CD4-positive, alpha-beta T cell treated with Interferon gamma for 1 hour (primary cell): Measurements from ENCODE around the gene SH3TC2.

Source experiments
- DNase-seq: peaks from one replicate; pipeline ENCODE4 v3.0.0-alpha.2; 2020

Gene SH3TC2

DNA sequence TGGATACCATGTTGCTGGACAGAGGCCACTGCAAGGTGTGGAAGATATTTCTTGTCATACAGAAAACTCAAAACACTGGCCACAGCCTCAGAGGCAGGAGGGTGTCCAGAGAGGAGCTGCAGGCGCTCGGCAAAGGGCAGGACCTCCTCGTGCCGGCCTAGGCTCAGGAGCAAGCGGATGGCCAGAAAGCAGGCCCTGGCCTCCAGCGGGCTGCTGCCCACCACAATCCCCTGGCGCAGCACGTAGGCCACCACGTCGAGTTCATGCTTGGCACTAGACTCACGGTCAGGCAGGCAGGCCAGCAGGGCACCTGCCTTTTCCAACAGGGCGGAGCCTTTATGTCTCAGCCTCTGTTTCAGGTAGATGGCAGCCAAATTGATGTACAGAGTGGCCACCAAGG, 35.2 kb downstream of the SH3TC2 start:
- DNase-seq, result no peak

DNA sequence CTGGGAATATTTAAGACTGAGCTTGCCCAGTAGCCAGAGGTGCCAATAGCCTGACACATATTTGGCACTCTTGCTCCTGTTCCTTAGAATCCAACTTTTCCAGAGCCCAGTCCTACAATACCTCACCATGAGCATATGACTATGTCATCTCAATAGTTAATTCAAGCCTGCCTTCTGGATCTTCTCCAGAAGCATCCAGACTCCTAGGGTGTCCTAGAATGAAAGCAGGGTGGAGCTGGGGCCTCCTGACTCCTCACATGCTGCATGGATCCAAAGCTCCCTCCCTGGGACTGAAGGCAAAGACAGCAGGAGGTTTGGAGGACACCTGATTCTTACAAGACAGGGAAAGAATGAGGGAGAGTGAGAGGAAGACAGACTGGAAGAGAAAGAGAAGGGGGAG, 37.9 kb downstream of the SH3TC2 start:
- no peak for DNase-seq

DNA sequence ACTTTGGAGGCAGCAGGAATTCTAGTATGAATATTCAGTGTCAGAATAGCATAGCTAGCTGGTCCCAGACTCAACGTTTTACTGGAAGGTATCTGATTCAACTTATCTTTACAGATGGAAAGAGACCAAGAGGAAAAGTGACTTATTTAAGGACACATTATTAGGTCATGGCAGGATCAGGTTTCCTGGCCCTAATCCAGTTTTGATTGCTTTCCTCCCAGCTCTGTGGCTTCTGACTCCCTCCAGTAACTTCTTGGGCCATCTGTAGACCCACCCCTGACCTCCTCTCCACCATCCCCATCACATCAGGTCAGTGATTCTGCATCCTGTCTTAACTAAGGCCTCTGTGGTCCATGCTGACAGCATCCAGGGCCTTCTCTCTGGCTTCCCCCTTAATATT, 38.4 kb downstream of the SH3TC2 start:
- no peak for DNase-seq

DNA sequence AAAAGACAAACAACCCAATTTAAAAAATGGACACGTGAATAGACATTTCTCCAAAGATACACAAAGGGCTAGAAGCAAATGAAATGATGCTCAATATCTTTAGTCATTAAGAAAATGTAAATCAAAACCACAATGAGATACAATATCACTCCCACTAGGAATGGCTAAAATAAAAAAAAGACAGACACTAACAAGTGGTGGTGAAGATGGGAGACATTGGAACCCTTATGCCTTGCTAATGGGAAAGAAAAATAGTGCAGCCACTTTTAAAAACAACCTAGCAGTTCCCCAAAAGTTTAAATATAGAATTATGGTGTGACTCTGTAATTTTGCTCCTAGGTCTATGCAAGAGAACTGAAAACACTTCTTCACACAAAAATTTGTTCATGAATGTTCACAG, 40.7 kb downstream of the SH3TC2 start:
- DNase-seq, result no peak

DNA sequence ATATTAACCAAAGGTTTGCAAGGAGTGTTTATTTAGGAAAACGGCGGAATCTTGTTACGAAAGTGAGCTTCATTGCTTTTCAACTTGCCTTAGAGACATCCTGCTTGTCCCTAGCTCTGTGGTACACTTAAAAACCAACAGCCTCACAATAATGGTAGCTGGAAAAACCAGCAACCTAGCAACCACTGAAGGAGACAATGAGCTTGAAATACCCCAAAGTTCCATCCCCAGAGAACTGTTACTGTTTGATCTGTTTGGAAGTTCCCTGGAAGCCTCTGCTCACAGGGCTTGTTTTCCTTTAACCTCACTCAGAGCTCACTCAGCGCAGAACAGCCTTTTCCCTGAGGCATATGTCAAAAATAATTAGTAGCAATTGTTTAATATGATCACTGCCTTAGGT, 43.2 kb downstream of the SH3TC2 start:
- no peak for DNase-seq

DNA sequence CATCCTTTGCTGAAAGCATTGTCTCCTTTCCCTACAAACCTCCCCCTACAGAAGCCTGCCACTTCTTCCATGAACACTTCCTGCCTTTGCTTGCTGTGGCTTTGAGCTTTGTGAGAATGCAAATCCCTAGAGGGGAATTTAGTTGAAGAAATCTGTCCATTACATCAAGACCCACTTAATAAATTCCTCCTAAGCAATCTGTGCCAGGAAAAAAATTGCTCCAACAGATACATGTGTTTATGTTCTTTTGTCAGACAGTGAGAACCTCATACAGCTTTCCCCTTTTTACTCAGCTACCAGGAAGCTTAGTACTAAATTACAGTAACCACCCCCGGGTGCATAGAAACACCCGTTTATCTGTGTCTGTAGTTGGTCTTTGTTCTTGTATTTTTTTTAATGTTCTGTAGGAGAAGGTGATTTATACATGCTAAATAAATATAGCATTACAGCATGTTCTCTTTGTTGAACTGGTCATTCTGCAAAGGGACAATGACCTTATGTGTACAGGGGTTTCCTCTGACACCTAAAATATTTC, 43.9 kb downstream of the SH3TC2 start:
- DNase-seq, result no peak

DNA sequence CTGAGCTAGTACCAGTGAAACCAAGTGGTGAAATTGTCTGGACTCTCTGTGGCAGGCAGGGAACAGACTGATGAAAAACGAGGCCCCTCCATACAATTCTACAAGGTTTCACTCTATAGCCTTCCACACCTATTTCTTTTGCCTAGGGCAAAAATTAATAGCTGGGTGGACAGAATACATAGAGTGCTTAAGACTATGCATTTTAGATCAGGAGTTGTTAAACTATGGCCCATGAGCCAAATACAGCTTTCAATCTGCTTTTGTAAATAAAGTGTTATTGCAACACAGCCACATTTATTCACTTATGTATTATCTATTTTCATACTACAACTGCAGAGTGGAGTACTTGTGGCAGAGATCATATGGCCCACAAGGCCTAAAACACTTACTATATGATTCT, 45.2 kb downstream of the SH3TC2 start:
- no peak for DNase-seq

DNA sequence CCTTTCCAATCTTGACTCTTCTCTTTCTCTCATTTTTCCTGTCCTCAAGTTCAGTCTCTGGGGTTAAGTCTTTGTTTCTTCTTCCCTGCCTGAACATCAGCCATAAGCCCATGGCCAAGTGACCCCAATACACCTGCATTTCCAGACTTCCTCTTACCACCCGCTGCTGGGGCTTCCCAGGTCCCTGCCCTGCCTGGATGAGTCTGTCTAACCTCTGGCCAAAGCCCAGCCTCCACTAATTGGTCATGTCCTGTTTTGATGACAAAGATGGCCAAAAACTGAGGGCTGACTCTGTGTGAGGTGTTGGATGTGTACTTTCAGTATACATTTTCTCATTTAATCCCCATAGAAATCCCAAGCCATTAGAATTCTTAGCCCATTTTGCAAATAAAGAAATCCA, 47.3 kb downstream of the SH3TC2 start:
- DNase-seq, result no peak

DNA sequence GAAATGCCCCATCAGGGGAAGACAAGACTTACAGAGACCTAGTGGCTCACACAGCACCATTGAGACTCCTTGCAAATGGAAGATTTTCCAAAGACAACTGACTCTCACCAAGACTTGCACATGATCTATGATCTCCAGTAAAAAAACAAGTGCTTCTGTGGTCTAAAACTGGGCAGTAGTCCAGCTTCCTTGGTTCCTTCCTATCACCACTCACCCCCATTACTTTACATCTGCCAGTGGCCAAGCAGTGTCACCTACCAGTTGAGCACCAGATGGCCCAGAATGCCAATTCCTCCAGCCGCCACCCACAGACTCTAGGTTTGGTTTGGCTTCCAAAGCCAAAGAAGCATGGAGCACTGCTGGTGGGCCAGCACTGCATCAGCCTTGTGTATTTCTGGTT, 47.7 kb downstream of the SH3TC2 start:
- no peak for DNase-seq

DNA sequence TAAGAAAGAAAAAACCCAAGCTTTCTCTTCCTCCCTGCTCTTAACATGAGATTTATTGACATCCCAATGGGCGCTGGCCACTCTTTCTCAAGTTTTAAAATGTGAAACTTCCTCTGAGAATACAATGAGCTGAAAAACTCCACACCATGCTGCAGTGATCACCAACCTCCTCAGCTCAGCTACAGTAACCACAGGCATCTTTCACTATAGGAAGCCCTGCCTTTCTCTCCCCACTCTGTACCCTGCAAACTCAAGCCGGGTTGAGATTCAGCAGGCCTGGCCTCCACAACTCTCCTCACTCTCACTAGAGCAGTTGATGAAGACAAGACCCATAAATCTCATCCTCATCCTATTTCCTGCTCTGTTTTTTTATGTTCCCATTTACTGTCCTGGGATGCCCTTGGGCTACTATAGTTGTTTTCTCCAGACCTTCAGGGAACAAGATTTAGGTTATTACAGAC, 48.3 kb downstream of the SH3TC2 start:
- DNase-seq, result no peak

DNA sequence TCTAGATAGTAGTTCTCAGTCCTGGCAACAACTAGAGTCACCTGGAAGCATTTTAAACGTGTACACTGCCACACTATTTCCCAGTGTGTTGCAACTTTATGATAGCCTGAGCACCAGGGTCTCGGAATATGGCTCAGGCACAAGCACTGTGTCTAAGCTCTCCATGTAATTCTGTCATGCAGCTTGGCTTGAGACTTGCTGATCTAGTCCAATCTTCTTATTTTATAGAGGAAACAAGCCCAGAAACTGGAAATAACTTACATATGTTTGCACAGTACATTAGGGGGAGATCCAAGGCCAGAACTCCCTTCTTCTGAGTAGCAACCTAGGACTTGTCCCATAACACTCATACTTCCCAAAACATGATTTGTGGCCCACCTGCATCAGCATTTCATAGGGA, 49.1 kb downstream of the SH3TC2 start:
- no peak for DNase-seq

DNA sequence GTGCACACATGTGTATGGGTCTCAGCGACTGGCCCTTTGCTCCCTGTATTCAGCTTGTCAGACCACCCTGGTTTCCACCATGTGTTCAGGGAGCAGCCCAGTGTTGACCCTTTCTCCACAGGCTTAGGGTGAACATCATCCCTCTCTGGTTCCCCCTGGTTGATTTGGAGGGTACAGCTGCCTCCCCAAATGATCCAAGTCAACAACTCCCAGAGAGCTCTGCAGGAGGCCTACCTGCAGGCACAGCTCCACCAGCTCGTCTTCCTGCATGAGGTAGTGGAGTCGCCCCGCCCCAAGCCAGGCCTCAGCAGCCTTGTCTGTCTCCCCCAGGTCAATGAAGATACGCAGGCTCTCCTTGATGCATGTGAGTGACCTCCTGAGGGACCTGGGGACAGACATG, 50.5 kb downstream of the SH3TC2 start:
- no peak for DNase-seq

DNA sequence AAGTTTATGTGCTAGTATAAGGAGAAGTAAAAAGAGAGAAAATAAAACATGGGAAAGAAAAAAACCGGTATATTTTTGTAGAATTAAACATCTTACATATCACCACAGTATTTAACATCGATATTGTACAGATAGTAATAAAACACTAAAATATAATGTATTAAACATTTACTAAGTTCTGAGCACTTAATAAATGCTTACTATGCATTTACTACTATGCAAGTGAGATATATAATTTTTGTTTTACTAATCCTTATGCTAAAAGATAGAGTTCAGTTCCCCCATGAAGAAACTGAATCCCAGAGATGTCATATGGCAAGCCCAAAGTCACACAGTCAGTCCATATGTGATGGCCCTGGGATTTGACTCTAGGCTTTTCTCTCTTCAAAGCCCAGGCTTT, 51.1 kb downstream of the SH3TC2 start:
- no peak for DNase-seq

DNA sequence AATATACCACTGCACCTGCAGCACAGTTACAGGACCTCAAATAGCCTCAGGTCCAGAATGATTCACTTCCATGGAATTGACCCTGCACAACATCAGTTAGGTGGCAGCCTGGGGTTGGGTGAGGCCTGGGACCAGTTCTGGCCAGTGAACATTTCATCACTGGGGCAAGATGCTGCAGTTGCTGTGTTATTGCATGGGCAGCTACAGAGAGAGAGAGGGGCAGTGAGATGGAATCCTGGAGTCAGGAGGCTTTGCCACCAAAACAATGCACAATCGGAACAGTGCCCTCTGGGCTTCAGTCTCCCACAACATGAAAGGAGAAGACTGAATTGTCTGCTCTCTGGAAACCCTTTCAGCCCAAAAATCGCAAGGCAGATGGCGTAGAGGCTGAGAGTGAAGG, 51.8 kb downstream of the SH3TC2 start:
- DNase-seq, result no peak

DNA sequence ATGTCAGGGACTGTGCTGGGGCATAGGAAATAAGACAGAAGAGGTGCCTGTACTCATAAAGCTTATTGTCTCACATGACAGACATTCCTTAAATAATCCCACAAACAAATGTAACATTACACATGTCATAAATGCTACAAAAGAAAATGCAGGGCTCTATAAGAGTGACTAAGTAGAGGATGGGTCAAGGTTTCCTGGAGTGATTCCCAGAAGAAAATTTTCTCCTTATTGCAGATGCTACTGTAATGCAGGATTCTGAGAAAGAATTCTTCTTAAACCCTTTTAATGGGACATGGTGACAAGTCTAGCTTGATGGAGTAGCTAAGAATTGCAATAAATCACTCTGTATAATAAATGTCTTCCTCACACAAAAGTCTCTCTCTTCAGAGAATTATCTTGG, 55.7 kb downstream of the SH3TC2 start:
- no peak for DNase-seq

DNA sequence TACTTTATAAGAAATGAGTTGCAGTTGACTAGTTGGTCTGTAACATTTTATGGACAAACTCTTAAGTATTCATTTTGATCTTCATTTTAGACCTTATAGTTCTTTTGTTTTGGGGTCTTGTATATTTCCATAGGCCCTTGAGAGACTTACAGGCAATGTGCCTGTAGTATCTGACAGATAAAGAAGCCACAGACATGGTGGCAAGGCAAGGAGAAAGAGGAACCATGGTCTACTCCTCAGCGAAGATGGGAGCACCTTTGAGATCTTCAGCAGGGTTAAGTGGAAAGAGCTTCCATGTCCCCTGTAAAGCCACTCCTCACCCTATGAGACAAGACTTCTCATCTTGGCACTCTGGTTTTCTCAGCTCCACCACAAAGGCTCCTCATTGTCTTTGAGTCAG, 56.4 kb downstream of the SH3TC2 start:
- DNase-seq, result no peak

DNA sequence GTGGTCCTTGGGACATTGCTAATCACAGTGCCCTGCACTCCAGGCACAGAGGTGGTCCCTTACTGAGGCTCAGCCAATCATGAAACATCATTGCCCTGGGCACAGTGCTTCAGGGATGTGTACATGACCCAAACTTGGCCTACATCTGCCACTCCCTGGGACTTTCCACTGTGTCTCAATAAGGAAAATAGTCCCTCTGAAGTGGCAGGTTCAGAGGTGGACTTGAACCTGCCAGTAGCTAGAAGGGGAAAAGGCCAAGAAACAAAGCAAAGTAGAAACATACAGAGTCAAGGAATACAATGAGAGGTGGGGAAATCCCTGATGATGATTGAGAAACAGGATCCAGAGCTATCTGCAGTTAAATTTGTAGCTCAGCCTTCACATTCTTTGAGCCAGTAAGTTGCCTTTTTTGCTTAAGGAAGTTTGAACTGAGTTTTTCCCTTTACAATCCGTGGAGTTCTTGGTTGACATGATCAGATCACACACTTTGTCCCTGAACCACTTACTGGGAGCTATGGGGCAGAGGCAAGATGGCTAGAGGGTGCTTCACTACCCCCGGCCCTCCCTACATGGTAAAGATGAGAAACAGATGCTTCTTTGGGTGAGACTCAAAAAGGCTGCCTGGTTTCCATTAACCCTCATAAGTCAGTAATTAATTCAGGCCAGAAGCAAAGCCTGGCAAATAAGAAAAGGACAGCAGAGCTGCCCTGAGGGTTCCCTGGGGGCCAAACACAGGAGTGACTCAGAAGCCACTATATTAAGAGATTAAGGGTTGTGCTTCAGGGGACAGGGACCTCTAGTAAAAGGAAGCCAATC, 57.6 kb downstream of the SH3TC2 start:
- no peak for DNase-seq

DNA sequence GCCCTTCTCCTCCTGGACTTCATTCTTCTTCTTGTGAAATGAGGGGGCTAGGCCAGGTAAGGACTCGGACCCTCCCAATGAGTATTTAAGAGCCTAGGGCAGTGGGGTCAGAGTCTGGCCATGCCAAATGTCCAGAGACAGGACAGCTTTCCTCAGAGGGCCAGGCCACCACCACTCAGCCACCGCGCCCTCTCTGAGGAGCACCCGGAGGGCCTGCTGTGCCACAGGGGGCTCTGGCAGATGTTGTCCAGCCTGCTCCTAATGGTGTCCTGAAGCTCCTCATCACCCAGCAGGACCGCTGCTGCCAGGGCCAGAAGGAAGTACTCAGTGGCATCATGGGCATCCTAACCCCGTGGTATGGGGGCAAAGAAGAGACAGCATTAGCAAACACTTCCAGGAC, 58.3 kb downstream of the SH3TC2 start:
- no peak for DNase-seq

DNA sequence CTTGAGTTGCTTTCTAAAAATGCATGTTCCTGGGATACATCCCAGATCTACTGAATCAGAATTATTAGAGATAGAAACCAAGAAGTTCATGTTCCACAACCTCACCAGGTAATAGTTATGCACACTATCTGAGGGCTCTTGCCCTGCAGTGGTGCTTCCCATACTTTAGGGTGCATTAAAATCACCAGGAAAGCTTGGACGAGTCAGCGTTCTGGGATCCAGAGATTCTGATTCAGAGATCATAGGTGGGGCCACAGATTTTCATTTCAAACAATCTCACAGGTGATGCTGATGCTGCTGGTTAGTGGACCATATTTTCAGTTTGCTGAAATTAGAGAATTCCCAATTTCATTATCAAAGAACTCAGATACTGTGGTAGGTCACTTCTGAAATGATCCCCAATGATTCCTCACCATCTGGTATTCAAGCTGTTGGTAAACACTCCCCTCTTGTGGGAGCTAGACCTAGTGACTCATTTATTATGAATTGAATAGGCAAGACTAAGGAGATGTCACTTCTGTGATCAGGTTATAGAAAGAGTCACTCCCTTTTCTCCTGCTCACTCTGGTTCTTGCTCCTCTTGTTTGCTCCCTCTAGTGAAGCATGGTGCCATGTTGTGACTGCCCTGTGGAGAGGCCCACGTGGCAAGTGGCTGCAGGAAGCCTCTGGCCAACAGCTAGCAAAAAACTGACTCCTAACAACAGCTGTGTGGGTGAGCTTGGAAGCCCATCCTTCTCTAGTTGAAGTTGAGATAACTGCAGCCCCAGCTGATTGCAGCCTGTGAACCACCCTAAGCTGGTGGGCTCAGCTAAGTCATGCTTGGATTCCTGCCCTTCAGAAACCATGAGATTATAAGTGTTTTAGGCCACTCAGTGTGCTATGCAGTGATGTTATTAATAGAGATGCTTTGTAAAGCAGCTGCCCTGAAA, 59.8 kb downstream of the SH3TC2 start:
- DNase-seq, result no peak

DNA sequence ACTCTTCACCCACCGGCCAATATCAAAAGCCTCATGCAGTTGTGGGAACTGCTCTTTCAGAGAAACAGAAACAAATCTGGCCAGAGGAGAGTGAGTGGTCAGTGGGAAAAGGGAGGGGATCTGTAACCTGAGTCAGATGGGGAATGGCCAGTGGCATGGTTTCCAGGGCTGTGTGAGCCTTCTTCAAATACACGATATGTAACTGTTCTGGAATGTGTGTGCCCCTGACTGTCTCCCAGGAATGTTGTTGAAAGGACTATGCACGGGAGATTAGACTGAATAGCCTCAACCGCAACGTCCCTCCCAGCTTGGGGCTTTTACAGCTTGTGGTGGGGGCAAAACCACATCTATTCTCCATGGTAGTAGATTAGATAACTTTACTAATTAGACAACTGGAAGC, 60.8 kb downstream of the SH3TC2 start:
- no peak for DNase-seq

DNA sequence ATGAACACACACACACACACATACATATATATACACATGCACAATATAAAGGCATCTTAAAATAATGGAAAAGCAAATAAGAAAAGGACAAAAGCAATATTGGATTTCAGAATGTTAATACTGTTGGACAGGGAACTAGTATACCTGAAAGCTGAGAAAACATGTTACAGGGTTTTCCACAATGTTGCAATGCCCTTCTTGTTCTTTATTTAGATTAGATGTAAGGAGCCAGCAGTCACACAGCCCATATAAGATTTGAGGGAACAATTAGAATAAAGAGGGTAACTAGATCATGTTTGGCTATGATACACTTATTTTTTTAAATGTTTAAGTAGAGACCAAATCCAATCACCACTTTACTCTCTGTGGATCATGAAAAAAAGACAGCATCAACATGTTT, 61.7 kb downstream of the SH3TC2 start:
- DNase-seq, result no peak

DNA sequence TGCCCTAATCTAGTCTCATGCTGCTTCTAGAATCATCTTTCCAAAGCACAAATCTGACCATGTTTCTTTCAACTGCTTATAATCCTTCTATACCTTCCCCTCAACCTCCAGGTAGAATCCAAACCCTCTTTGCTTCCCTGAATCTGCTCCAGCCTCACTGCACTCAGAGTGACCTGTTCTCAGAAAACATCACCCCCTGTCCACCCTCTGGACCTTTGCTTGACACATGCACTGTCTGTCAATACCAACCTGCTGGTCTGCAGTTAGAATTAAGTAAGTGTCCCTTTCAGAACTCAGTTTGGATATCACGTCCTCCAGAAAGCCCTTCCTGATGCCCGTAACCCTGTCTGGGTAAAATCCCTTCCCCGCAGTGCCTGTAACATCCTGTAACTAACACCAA, 63.1 kb downstream of the SH3TC2 start:
- DNase-seq, result no peak

DNA sequence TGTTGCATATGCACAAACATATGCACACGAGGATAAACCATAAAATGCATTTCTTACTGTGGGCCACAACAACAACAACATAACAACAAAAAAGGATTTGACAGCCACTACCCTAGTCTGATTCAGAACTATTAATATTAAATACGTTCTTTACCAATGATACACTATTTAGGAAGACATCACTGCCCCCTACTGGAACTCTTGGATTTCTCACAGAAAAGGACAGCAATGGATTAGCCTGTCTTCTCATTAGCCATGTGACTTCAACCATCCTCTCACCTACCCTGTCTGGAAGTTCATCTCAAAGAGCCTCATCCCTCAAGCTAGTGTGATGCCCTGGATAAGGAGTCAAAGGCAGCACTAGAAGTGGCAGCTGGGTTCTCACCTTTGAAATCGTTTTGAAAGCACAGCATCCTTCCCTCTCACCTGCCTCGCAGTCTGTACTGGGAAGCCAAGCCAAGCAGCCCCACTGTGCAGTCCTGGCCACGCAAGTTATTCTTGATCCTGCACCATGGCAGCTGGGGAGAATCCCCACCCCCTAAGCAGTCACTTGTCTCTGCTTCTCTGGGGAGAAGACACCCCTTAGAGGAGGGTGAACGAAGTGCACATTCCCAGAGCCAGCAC, 64.6 kb downstream of the SH3TC2 start:
- no peak for DNase-seq
